Frontal cortex (tissue), 4 donors: ENCODE measurements around the gene PCSK6. TPM values are rescaled to one million over a fixed set of nuclear protein-coding genes. Genes with fewer than 3 reads are reported as not detected.

Source experiments
- DNase-seq, 2 donors: peaks; one replicate each; pipeline ENCODE4 v3.0.0; 2012; ENCODE audit warnings: low spot score in 2 of 2
- FAIRE-seq: peaks from 2 replicates; lab custom pipeline; 2012; peaks lifted over from hg19 to GRCh38; lab: Jason Lieb, UNC
- total RNA-seq: library from RNA; depleted of rRNA; stranded (reverse); fragments of >200 nt; gene quantifications from one replicate; pipeline ENCODE4 v1.2.3, GENCODE V29; 2014
- donor health status: control.
- donor health status: control.
- donor health status: control.

Gene PCSK6
- total RNA-seq, 1 donor from 2014 or later = 18.3 TPM

DNA sequence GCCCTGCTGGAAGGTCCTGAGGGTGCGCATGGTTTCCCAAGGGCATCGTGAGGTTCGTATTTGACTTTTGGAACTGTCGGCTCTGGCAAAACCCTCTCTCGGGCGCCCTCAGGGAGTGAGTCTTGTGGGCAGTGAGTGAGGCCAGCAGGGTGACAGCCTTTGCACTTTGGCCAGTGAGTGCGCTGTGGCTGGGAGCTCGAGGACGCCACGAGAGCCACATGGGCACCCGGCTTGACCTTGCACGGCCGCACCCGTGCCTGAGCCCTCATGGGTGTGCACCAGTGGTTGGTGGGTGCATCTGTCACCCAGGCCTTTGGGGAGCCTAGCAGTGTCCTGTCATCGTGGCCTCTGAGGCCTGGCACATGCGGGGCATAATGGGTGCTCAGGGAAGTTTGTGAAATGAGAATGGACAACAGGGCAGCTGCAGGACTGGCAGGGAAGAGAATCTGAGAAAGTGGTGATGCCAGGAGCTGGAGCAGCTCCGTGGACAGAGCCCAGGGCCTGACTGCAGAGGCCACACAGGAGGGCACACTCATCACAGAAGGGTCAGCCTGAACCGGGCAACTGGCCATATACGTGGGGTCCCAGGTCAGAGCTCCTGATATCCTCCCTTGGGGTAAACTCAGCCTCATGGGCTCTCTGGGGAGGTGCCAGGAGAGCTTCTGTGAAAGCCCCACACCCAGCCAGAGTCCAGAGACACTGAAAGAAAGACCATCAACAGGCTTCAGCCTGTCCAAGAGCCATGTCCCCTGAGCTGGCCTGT, 164.1 kb downstream of the PCSK6 start:
- no peak for FAIRE-seq
- no peak for DNase-seq

- DNase-seq (no peak), FAIRE-seq (no peak)
Measured at GRCh38 chr15:101324524-101325177, 164.9 kb downstream of the PCSK6 start.

DNA sequence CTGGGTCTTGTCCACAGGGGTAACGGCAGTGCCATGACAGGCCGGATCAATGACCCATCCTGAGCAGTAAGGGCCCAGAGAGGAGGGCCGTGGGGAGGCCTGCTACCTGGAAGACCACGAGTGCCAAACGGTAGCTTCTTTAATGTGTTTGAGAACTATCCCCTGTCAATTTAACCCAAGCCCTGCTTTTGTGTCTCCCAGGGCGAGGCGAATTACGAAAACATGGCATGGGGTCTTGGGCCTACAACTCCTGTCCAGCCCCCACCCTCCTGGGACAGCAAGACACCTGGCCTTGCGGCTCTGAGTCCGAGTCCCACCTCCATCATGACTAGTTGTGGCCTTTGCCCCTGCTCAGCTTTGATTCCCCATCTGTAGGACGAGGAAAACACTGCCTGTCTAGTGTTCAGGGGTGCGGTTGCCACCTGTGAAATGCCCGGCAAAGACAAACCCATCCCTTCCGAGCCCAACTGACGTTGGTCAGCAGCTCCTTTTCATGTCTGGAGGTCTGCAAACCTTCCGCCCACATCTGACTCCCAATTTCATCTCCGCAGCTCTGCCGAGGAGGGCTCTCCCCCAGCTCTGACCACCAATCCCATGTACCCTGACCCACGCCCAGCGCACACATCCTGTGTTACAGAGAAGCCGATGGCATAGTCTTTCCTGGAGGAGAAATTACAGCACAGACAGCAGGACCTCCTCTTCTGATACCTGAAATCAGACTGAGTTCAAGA, 165.5 kb downstream of the PCSK6 start:
- no peak for DNase-seq
- no peak for FAIRE-seq

- DNase-seq (no peak), FAIRE-seq (no peak)
Measured at GRCh38 chr15:101322854-101323477, 166.5 kb downstream of the PCSK6 start.

- FAIRE-seq (no peak), DNase-seq (no peak)
Measured at GRCh38 chr15:101322016-101322695, 167.4 kb downstream of the PCSK6 start.

DNA sequence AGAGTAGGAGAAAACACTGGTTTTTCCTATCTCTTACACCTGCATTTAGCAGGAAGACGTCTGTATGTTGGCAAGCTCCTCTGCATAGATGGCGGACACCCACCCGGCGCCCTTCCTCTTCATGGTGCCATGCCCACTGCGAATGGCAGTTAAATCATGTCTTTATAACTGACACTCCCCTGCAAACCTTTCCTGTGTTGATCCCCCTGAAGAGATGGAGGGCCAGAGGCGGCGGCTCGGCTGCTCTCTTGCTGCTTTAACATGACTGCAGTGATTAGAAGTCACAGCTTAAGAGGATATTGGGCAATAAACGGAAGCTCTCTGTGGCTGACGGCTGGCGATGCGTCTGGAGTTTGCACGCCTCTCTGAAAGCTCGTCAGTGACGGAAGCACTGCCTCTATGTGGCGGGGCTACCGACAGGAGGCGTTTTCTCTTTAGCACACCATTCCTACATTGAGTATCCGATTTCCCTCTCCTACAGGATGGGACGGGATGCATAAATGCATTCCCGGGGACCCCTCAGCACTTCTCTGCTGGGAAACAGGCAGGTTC, 168.9 kb downstream of the PCSK6 start:
- FAIRE-seq = no peak
- DNase-seq = no peak

- no peak for FAIRE-seq
- no peak for DNase-seq
Measured at GRCh38 chr15:101318839-101319238, 170.7 kb downstream of the PCSK6 start.

DNA sequence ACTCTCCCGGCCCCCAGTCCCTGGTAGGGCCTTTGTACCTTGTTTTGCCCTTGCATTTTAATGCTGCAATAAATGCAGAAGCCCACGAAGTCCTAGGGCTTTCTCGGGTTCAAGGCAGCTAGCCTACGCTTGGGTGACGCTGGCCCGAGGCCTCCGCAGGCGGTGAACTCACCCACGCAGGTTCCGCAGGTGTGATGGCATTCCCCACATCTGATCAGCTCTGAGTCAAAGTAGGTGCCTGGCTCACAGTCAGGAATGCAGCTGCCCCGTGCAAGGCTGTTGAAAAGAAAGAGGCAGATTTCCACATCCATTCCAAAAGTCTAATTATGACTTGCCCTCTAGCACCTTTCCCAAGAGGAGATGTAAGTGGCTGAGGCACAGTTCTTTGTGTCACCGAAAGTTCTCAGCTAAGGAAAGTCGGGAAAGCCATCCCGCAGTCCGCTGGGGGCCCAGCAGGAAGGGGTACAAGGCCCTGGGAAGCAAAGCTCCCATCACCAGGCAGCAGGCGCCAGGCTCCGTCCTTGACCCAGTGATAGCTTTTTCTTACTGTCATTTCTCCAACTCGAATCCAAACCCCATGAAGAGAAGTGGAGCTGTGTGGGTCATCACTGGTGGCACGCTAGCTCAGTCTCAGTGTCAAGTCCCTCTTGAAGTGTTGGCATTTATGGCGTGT, 171.2 kb downstream of the PCSK6 start:
- FAIRE-seq (no peak), DNase-seq (no peak)

DNA sequence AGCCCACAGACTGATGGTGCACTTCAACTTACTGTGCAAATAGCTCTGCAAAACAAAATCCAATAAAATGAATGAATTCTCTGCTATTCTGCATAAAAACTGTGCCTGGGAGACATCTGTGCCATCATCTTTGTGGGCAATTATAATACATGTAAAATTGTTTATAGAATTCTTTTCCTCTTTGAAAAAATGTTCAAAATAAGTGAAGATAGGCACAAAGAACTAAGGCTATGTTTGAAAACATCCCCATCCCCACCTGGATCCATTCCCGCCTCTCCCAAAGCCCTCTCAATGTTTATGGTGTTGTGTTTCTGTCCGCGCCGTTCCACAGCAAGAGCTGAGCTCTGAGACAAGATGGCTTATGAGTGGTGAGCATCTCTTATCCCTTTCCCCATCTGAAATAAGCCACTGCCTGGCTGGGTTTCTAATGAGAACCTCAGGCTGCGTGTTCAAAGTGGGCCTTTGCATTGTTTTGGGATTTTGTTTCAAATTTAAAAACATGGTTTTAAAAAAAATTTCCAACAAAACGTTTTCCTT, 172.1 kb downstream of the PCSK6 start:
- no peak for FAIRE-seq

GRCh38 chr15:101316529-101316928, 173.0 kb downstream of the PCSK6 start:
- FAIRE-seq = no peak
- no peak for DNase-seq

More for the DNA sequence above, 172.1 kb downstream of the PCSK6 start:
- no peak for DNase-seq

DNA sequence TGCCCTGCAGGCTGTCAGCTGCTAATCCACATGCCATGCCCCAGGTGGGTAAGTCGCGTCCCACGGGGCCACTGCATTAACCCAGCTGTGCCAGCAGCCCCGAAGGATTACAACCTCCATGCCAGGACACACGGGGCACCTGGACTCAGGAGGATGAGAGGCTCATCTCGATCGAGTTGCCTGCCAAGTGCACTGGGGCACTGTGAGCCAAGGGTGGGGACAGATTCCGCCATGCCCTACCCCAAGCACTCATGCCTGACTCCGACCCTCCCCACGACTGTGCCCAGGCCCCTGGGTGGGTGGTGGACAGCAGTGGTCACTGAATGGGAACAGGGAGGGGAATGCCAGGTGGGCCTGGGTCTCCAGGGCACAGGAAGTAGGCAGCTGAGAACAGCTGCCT, 173.8 kb downstream of the PCSK6 start:
- FAIRE-seq (no peak), DNase-seq (no peak)

DNA sequence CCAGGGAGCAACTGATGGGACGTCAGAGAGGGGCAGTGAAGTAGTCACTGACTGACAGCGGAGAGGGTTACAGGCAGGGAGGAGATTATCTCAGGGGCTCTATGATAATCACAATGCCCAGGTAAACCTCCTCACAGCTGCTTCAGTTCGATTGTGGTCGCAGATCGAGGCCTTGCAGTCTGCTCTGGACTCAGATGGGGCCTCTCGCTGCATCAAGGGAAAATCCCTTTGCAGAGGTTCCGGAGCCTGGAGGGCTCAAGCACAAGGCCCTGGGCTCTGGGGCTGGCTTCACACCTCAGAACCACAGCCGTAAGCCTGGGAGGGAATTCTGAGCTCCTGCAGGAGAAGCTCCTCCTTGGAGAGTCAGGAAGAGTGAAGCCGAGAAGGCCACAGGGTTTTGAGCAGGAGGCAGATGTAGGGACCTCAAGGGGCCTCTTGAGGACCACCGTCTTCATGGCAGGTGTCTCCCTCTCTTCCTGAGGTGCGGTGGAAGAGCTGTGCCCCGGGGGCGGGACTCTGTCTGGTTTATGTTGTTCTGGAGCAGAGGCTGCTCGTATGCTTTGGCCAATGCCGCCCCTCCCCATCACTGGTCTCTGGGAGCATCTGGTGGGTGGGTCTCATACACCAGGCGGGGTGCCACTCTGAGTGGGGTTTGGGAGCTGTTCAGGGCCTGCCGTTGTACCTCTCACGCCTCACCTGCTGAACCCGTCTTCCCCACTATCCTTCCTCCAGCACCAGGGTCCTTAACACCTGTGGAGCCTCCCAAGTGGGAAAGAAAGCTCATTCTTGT, 175.0 kb downstream of the PCSK6 start:
- FAIRE-seq = no peak
- DNase-seq = no peak

GRCh38 chr15:101313041-101313761, 176.3 kb downstream of the PCSK6 start:
- DNase-seq (no peak), FAIRE-seq (no peak)

GRCh38 chr15:101310508-101310907, 179.0 kb downstream of the PCSK6 start:
- FAIRE-seq (no peak), DNase-seq (no peak)

DNA sequence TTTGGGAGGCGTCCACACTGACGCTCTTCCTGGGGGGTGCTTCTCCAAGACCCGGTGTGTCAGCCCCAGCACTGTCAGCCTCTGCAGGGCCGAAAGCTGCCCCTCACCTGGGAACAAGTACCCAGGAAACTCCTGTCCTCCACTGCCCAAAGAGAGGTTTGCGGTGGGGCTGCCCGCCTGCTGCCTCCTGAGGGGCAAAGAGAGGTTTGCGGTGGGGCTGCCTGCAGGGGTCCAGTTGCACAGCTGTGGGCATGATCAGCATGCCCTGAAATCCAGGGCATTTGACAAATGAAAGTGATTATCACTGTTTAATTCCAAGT, 179.4 kb downstream of the PCSK6 start:
- DNase-seq (no peak), FAIRE-seq (no peak)

DNA sequence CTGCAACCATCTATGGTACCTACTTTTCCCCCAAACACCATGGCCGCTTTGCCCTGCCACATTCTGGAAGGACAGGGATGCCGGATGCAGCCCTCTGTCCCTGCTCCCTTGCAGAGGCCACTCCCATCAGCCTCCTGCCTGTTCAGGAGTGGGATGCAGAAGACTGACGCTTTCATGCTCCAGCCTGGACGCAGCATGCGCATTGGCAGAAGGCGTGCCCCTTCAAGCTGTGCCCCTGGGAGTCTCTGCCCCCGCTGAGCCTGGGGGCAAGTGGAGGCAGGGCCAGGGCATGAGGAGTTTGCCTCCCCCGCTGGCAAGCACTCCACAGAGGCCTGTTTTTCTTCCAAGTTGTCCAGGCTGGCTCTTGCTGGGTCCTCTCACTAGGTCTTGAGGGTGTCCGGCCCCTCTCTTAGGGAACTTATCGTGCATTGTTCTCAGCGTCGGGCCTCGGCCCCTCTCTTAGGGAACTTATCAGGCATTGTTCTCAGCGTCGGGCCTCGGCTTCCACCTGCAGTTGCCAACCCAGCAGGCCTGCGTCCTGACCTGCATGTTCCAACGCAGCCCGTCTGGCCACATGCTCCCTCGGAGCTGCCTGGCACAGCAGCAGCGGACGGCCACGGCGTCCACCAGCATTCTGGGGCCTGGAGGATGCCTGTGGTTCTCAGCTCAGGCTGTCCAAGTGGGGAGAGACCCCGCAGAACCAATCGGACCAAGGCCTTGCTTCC, 179.9 kb downstream of the PCSK6 start:
- no peak for DNase-seq
- no peak for FAIRE-seq
